HCT116 (cell line): ENCODE measurements around the gene DAND5.

ENCODE experiments used
- FOSL1 ChIP-seq: IDR thresholded peaks from 2 replicates; pipeline ENCODE4 v1.6.1; 2012; ENCODE audit warnings: low read depth
- POLR2A ChIP-seq: IDR thresholded peaks from 2 replicates; pipeline ENCODE4 v1.7.0; 2011; ENCODE audit warnings: borderline replicate concordance; ENCODE audit not compliant: insufficient read depth, insufficient read length; ENCODE audit errors: extremely low read depth
- TF ChIP-seq, protein P1 (sequence below), 3 experiments: fragments of 200-600 bp in 1 of 3; sonication (generic) in 1 of 3; IDR thresholded peaks in 2 of 3; conservative IDR thresholded peaks in 1 of 3; 2 replicates each; pipeline ENCODE4 v1.5.1; 2012 to 2017; ENCODE audit warnings: low read depth in 2 of 3, low read length in 2 of 3, antibody characterized with exemption in 1 of 3, borderline replicate concordance in 1 of 3, control low read depth in 1 of 3, mild to moderate bottlenecking in 1 of 3, mixed read lengths in 1 of 3, mixed run types in 1 of 3, moderate library complexity in 1 of 3; ENCODE audit not compliant: insufficient read depth in 1 of 3
- TF ChIP-seq, protein P2 (sequence below): IDR thresholded peaks from 2 replicates; pipeline ENCODE4 v1.6.1; 2012; ENCODE audit warnings: low read depth
- TF ChIP-seq, protein P3 (sequence below): IDR thresholded peaks from 2 replicates; pipeline ENCODE4 v1.6.1; 2012

DNA sequence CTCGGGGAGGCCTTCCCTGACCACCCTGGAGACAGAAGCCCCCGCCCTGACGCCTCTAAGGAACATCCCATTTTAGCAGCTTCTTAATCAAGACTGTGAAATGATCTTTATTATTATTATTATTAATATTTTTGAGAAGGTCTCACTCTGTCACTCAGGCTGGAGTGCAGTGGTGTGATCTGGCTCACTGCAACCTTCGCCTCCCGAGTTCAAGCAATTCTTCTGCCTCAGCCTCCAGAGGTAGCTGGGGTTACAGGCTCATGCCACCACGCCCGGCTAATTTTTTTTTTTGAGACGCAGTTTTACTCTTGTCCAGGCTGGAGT, 3.6 kb upstream of the DAND5 start:
- TF ChIP-seq, protein P1, sequence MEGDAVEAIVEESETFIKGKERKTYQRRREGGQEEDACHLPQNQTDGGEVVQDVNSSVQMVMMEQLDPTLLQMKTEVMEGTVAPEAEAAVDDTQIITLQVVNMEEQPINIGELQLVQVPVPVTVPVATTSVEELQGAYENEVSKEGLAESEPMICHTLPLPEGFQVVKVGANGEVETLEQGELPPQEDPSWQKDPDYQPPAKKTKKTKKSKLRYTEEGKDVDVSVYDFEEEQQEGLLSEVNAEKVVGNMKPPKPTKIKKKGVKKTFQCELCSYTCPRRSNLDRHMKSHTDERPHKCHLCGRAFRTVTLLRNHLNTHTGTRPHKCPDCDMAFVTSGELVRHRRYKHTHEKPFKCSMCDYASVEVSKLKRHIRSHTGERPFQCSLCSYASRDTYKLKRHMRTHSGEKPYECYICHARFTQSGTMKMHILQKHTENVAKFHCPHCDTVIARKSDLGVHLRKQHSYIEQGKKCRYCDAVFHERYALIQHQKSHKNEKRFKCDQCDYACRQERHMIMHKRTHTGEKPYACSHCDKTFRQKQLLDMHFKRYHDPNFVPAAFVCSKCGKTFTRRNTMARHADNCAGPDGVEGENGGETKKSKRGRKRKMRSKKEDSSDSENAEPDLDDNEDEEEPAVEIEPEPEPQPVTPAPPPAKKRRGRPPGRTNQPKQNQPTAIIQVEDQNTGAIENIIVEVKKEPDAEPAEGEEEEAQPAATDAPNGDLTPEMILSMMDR (IDR thresholded peaks at IDR 0.05 in 2 of 3, conservative IDR thresholded peaks at IDR 0.05 in 1 of 3; ENCODE audit: borderline replicate concordance in 1 of 3, insufficient read depth in 1 of 3, low read depth in 2 of 3, low read length in 2 of 3) = no peak
- TF ChIP-seq, protein P2, sequence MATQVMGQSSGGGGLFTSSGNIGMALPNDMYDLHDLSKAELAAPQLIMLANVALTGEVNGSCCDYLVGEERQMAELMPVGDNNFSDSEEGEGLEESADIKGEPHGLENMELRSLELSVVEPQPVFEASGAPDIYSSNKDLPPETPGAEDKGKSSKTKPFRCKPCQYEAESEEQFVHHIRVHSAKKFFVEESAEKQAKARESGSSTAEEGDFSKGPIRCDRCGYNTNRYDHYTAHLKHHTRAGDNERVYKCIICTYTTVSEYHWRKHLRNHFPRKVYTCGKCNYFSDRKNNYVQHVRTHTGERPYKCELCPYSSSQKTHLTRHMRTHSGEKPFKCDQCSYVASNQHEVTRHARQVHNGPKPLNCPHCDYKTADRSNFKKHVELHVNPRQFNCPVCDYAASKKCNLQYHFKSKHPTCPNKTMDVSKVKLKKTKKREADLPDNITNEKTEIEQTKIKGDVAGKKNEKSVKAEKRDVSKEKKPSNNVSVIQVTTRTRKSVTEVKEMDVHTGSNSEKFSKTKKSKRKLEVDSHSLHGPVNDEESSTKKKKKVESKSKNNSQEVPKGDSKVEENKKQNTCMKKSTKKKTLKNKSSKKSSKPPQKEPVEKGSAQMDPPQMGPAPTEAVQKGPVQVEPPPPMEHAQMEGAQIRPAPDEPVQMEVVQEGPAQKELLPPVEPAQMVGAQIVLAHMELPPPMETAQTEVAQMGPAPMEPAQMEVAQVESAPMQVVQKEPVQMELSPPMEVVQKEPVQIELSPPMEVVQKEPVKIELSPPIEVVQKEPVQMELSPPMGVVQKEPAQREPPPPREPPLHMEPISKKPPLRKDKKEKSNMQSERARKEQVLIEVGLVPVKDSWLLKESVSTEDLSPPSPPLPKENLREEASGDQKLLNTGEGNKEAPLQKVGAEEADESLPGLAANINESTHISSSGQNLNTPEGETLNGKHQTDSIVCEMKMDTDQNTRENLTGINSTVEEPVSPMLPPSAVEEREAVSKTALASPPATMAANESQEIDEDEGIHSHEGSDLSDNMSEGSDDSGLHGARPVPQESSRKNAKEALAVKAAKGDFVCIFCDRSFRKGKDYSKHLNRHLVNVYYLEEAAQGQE = no peak
- TF ChIP-seq FOSL1 (no peak), POLR2A (no peak)
- TF ChIP-seq, protein P3, sequence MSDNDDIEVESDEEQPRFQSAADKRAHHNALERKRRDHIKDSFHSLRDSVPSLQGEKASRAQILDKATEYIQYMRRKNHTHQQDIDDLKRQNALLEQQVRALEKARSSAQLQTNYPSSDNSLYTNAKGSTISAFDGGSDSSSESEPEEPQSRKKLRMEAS = no peak
